Superior temporal gyrus (tissue), 1 donor: ENCODE data around the gene NDST4.

Source experiments
- DNase-seq: peaks from one replicate; pipeline ENCODE4 v3.0.0-alpha.2; 2016; ENCODE audit errors: extremely low spot score

NDST4 gene

DNA sequence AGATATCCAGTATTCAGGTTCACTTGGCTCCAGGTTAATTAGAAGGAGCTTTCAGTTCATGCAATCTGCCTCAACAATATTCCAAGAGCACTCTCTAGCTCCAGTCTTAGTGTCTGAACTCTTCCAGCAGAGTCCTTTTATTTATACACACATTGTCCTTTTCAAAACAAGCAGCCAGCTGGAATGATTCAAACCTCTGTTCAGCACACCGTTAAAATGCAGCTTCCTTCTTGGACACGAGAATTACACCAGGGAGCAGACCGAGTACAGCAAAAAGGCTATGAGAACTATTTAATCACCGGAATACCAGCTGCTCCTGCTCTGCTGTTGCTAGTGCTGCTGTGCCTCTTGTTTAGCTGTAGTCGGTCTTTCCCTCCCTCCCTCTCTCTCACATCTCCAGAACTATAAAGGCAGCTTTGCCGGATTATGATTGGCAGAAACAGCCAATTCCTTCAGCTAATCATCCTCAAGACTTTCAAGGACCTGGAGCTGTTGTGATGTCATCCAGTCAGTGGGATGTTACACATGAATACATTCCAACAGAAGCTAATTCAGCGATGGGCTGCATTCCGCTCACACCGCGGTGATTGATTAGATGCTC, at the start of gene NDST4:
TSS of gene NDST4 (minus strand) at position 115 of the 601 bp plus-strand sequence. CDS start 36,584 bp downstream, outside the sequence.
- peak; percentile 48 for DNase-seq

DNA sequence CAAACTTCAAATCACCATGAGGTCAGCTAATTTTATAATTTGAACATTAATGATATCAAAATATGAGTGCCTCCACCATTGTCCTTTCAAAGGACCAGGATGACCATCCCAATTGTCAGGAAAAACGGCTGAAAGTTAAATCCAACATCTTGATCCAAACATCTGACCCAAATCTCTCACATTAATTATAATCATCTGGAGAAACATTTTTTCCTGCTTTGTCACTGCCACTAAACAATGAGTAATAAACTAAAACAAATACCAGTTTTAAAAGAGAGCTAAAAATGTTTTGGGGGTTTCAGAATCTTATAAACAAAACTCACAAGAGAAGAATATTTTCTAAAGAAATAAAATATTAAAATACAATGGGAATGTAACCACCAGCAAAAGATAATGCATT, 45.7 kb upstream of the NDST4 start:
- DNase-seq, result no peak

DNA sequence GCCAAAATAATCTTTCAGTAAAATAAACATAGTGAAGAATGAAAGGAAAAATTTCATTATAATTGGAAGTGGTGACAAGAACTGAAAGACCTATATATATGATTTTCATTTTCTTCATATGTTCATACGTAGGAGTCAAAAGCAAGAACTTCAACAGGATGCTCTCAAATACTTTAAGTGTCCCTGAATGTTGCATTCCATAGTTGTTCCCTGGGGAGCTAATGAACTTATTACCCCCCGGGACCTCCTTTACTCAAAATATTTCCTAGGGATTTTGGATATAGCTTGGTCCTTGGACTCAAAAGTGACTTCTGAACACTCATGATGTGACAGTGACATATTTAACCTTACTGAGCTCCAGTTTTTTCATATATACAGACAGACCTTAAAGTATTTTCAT, 44.9 kb upstream of the NDST4 start:
- DNase-seq, result no peak

DNA sequence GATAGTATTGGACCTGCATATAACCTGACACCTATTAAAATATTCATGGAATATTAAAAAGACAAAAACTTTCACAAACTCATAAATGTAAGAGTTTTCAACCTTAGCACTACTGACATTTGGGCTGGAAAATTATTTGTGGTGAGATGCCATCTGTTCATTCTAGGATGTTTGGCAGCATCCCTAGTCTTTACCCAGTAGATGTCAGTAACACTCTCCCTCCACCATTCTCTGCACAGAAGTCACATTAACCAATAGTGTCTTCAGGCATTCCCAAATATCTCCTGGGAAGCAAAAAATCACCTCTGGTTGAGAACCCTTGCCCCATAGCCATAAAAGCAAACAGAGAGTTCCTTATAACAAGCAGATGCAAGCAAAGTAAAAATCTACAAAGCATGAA, 41.4 kb upstream of the NDST4 start:
- no peak for DNase-seq

DNA sequence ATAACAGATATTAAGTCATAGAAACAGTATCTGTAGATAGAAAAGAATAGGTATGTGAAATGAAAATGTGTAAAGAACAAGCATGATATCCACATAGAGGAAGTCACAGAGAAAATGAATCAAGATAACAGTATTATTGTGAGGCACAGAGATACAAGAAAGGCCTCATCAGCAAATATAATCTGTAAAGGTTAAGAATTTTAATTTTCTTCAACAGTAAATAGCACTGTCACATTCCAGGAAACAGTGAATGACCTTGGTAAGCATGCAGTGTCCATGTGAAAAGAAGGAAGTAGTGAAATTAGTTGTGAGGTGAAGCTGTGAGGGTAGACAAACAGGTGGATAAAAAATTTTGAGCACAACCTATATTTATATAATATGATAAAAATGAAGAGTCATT, 39.5 kb upstream of the NDST4 start:
- DNase-seq, result no peak

DNA sequence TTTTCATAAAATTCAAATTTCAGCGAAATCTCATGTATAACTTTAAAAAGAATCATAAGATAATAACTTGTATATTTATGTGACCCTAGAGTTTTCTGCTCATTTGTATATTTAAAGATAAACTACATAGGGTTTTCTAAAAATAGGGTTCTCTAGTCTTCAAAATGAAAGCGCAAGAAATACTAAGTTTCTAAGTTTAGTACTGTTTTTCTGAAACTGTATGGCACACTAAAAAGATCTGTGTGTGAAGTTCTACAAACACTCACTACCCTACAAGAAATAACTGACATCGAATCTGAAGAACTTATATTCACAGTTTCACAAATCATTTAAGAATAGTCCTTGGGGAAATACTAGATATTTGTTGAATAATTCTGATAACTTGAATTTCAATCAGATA, 38.7 kb upstream of the NDST4 start:
- DNase-seq, result no peak

DNA sequence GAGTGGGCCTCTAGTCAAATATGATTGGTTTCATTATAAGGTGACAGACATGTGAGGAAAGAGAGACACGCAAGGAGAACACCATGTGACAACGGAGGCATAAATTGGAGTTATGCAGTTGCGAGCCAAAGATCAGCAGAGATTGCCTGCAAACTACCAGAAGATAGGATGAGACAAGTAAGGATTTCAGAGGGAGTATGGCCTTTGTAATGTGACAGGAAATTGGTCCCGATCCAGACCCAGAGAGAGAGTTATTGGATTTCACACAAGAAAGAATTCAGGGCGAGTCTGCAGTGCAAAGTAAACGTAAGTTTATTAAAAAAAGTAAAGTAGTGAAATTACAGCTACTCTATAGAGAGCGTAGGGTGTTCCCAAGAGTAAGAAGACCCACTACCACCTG, 35.7 kb upstream of the NDST4 start:
- DNase-seq, result no peak

DNA sequence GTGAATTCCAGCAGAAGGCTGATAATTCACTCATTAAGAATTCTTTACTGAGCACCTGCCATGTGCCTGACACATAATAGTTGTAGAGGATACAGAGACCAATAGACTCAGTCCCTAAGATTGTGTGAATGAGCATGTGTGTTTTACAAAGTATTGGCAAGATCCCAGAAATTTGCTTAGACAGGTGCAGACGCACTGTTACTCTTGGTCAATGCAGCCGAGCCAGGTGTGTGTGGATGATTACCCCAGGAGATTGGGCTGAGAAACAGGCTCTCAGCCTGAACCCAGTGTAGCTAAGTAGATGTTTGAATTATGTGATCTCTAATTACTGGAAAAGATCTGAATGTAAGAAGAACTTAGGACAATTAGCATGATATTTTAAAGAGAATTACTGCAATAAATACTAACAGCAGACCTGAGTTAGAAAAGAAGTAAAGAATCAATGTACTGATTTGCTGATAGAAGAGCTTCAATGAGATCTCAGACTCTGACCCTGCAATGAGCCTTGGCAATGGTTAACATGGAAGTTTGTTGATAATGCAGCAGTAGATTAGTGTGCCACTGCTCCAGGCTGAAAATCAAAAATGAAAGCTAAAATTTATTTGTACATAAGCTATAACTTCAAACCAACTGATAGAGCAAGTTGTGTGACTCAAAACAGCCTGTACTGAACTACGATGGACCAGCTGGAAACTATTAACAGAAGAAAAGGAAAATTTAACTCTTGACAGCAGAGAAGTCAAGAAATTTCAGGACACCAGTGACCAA, 32.2 kb upstream of the NDST4 start:
- no peak for DNase-seq

DNA sequence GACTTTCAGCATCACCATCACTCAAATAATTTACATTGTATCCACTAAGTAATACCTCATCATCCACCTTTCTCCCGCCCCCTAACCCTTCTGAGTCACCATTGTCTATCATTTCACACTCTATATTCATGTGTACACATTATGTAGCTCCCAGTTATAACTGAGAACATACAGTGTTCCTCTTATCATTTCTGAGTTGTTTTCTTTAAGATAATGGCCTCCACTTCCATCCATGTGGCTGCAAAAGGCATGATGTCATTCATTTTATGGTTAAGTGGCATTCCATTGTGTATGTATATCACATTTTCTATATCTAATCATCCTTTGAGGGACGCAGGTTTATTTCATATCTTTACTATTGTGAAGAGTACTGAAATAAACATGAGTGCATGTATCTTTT, 14.6 kb upstream of the NDST4 start:
- no peak for DNase-seq

DNA sequence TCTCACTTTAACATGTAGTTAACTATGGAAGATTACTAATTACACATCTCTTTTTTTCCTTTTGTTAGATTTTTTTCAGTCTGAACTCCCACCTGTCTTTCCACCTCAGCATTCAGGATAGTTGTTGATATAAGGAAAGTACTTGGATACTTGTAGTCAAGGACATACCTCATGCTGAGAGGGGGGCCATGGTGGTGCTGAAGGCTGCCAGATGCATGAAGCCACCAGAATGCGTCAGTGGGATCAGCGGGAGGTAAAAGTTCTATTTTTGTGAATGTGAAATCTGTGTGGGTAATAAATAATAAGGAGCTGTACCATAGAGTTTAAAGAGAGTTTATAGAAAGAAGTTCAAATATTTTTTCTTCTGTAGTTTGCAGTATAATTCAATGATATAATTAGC, 13.1 kb upstream of the NDST4 start:
- no peak for DNase-seq

DNA sequence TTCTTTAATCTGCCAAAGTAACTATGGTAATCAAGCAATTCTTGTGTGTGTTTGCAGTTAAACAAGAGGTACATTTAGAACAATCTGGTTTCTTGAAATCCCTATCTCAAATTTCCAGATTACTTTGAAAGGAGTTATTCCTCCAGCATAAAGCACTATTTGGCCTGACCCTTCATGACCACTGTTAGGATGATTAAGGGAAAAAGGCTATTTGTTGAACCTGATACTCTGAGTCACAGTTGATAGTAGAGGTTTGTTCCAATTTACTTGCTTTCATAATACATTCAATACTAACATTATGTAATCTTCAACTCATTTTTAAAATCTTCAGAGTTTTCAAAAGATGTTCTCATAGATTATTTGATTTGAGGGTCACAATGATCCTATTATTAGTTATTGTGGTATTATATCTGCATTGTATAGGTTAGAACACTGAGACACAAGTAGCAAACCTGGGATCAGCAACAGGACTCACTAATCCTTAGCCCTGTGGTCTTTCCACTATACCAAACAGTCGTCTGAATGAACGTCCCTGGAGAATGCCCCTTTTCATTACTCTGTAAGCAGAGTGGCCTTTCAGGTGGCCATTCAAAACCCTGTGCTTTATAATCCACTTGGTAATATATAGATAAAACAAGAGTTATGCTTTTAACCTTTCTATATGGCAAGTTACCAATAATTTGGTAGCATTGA, 8.1 kb upstream of the NDST4 start:
- DNase-seq, result no peak

DNA sequence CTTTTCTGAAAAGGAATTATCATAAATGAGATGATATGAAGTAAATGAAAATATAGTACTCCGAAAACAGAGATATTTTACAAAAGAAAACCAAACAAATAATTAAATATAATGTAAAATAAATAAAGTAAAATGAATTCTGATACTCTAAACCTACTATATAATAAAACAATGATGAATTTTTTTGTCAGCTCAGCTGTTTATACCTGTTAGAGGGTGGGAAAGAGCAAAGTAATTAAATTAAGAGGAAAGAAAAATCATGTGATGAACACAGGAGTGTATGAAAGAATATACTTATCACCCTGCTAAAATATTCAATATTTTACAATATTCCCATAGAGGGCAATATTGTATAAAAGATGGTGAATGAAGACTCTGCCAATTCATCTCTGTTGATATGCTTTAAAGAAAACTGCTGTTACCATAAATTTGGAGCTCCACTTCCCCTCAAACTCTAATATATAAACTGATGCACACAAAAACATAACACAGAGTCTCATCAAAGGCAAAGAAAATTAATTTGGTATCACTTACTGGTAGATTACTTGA, 6.5 kb upstream of the NDST4 start:
- no peak for DNase-seq

DNA sequence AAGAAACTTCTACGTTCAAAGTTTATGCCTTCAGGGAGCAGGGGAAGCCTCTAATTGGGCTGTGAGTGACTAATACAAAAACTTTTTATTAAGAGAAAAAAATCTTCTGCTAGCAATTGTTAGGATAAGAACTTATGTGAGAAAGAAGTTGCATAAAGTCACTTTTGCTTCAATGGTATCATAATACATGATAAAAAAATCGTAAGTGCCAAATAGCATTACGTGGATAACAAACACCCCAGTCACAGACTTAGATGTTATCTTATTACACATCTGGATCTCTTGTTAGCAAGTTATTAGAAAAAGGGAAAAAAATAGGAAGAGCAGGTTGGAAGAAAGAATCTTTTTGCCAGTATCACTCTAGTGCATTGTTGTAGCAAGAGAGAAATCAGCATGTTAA, 4.2 kb upstream of the NDST4 start:
- DNase-seq, result no peak

DNA sequence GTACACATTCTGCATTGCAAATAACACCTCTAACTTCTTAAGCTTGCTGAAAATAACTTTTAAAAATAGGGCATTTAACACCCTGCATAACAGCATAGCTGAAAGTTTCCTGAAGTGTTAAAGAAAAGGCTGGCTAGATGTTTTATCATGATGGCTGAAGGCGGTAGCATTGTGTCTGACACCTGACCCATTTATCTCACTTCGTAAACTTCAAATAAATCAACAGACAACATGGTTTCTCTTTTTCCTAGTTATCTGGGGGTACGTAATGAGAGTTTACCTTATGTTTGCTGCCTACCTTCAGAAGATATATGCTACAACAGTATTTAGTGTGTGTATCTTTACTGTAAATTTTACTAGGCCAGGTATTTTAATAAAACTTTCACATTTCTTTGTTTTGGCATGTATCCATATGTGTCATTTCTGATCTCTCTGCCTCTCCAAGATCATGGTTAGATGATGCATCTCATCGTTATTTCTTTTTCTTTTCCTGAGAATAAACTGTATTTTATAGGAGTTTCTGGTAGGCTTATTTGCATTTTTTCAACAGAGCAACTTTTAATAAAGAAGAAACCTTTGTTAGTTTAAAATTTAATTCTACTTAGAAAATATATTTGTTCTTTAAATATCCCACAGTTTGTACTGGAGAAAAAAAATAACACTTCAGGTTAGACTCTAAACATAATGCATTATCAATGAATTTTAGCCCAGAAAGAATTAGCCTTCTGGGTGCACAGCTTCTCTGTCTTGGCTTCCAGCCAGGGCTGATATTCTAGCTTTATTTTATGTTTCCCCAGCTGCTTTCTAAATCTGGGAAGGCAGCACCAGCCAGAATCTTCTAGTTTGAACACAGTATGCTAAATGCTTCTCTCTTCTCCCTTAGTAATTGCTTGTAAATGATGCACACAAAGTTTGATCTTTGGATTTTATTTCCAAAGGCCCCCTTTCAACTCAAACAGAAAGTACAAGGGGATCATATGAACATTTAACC, 2.9 kb downstream of the NDST4 start:
- DNase-seq, result no peak

DNA sequence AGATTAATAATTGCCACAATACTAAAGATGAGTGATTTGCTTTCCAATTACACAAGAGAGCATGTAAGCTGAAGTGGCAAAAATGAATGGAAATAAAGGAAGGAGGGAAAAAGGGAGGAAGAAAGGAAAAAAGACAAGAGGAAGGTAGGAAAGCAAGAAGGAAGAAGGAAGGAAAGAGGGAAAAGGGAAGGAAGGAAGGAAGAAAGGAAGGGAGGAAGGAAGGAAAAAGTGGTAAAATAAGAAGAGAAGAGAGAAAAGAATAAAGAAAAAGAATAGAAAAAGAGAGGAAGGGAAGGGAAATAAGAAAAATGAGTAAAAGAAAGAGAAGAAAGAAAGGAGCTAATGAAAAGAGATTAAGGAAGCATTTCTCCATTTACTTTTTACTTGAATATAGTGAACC, 4.6 kb downstream of the NDST4 start:
- no peak for DNase-seq

DNA sequence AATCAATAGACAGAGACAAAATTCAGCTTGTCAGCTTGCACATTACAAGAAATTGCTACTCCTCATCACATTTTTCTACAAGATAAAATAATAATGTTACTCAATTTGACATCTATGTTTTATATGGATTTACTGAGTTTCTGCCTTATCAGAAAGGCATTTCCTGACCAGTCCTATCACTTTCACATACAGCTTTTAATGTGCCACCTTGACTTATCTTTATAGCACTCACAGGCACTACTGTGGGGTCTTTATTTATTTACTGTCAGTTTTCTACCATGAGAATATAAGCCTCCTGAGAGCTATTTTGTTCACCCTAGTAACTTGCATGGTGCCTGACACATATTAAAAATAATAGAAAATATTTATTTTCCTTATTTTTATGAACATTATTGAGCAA, 6.0 kb downstream of the NDST4 start:
- no peak for DNase-seq

DNA sequence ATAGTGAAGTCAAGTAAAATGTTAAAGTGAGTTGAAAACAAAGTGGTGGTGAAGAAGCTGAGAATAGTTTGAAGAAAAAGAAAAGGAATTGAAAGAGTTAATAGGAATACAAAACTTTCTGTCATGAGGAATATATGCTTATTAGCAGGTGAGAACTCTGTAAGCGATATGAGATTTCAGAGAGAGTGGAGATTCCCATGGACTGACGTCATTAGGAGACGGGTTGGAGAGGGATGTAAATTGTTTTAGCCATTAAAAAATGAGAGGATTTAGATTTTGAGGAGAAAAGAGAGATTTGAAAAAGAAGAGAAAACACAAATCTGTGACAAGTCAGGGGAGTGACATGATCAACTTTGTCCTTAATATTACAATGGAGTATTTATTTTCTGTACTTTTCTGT, 11.7 kb downstream of the NDST4 start:
- DNase-seq, result no peak

DNA sequence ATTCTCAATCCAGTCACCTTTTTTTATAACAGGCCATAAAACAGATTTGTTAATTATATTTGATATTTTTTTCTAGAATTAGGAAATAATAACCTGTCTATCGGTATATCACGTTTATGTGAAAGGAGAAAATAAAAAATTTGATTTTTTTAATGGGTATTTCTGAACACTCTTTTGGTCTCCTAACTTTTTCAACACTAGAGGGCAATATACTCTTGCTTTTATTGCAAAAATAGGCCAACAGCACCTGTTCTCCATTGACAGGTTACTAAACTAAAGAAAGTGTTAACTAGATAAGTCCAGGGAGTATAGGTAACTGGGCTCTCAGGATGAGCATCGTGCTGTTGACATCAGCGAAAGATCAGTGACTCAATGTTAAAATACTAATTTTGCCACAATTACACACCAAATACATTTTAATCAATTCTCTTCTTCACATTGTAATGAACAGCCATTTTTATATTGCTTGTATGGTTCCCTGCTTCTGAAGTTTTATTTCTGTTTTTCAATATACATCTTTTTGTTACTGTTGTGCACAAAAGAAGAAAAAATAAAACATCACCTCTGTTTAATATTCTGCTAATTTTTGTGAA, 22.8 kb downstream of the NDST4 start:
- DNase-seq, result peak; percentile 69

DNA sequence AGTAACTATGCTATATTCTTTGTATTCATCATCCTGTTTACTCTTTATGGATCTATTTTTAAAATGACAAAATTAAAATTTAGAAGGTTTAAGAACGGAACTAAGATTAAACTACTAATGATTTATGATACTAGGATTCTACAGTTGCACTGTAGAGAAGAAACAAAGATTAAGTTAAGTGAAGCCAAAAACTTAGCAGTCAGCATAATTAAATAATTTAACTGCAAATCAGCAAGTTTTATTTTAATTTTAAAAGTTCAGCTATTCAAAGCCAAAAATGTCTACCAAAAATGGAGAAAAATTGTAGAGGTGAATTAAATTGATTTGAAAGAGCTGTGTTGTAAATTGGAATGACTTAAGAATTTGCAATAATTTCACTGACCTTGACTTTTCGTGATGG, 30.8 kb downstream of the NDST4 start:
- no peak for DNase-seq

DNA sequence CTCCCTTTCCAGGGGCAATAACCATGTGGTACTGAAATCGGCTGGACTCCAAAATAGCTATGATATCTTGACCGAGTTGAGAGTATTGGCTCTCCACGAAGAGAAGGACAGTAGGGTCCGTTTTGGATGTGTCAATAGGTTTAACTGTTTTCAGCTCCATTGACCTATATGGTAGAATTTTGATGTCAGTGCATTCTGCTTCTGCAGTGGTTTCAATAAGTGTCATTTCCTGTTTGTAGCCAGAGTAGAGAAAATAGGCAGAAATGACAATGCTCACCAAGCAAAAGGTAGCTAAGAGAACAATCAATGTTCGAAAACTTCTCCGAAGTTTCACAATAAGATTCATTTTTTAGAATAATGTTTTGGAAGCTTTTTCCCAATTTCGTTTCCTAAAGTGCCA, 36.7 kb downstream of the NDST4 start:
- no peak for DNase-seq

DNA sequence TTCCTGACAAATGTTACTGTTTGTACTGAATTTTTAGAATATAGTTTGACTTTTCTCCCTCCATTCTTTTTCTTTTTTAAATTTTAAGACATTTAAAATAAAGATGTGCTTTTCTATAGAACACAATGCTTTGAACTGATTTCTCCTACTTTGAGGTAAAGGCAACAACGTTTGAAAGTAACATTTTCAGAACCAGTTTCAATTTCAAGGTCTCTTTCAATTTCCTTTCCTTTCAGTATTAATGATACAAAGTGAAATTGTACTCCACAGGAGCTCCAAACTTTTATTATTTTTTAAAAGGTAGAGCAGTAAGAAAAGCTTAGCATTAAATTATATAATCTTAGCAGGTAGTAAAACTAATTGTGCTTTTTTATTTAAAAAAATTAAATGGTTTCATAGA, 54.9 kb downstream of the NDST4 start:
- no peak for DNase-seq
